ENCODE data around the gene KRTAP5-7. TPM values are rescaled to one million over a fixed set of nuclear protein-coding genes. Genes with fewer than 3 reads are reported as not detected.

KRTAP5-7 gene
- total RNA-seq, 1 experiment from 2014 or later: not detected

DNA sequence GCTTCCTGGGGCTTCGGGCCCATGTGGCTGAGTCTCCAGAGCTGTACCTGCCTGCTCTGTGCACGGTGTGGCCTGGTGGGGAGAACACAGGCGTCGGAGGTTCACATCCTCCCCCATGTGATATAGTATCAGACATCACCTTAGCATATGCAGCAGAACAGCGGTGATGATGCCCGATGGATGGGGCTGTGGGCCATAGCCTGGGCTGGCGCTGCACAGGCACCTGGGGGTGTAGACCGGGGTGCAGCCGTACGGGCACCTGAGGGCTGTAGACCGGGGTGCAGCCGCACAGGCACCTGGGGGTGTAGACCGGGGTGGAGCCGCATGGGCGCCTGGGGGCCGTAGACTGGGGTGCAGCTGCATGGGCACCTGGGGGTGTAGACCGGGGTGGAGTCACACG lies 44.9 kb upstream of the KRTAP5-7 start:
- no peaks in the 10 kb centered on the region for H3K9me2 ChIP-seq (ENCODE audit: insufficient read depth)
- ATAC-seq (no peak), DNase-seq (ENCODE audit: low read depth, low spot score) (no peak)
- H3K79me2 ChIP-seq (ENCODE audit: insufficient read depth, low read length): no peaks in the 10 kb centered on the region
- TF ChIP-seq JUND (IDR thresholded peaks at IDR 0.05): no peak
- TF ChIP-seq SRF (IDR thresholded peaks at IDR 0.05; ENCODE audit: low read depth): no peak
- TF ChIP-seq ZNF274 (IDR thresholded peaks at IDR 0.05; ENCODE audit: low read depth, low read length): no peak
- TF ChIP-seq YY1 (IDR thresholded peaks at IDR 0.05; ENCODE audit: extremely low read depth, insufficient replicate concordance, low read depth, low read length): no peak
- no peak for TF ChIP-seq EGR1 (IDR thresholded peaks at IDR 0.05; ENCODE audit: low read depth)
- no peak for TF ChIP-seq CEBPB (IDR thresholded peaks at IDR 0.05; ENCODE audit: low read depth)
- no peak for TF ChIP-seq SP1 (IDR thresholded peaks at IDR 0.05; ENCODE audit: low read depth)
- TF ChIP-seq ELF1 (IDR thresholded peaks at IDR 0.05; ENCODE audit: borderline replicate concordance, low read depth): no peak
- no peak for TF ChIP-seq EZH2 (IDR thresholded peaks at IDR 0.05)
- no peak for TF ChIP-seq TCF7L2 (IDR thresholded peaks at IDR 0.05; ENCODE audit: borderline replicate concordance, extremely low read depth, insufficient read depth, insufficient read length)
- no peak for TF ChIP-seq CBX3 (IDR thresholded peaks at IDR 0.05; ENCODE audit: low read depth)
- no peak for TF ChIP-seq POLR2AphosphoS5 (IDR thresholded peaks at IDR 0.05; ENCODE audit: low read depth, low read length)
- H3K27ac ChIP-seq (ENCODE audit: low read depth, low read length): no peak overlapping the region
- no peak overlapping the region for H2AFZ ChIP-seq (ENCODE audit: low read depth, low read length, poor library complexity, severe bottlenecking)
- BruUV-seq (replicated peaks): no TSS peak
- no peaks in the 10 kb centered on the region for H4K20me1 ChIP-seq (ENCODE audit: insufficient read depth)
- peaks cover 12% of the 10 kb centered on the region in 2 experiments; a peak in 2 of 4 replicates for H3K36me3 ChIP-seq (ENCODE audit: control insufficient read depth in 1 of 2, insufficient read depth in 2 of 2, low read length in 2 of 2)
- no peaks in the 10 kb centered on the region for H3K27me3 ChIP-seq (ENCODE audit: insufficient read depth, low read length)
- intact Hi-C loops (cut with micrococcal nuclease): no loop called here
- no peaks in the 10 kb centered on the region for H3K9me3 ChIP-seq (ENCODE audit: control insufficient read depth in 1 of 2, insufficient read depth in 1 of 2, low read depth in 1 of 2, low read length in 2 of 2)
- H3K4me3 ChIP-seq (replicated peaks in 1 of 2; ENCODE audit: low read depth in 1 of 2, low read length in 2 of 2): no peak overlapping the region
- CTCF ChIA-PET: no interaction called here
- no peak overlapping the region for H3K4me2 ChIP-seq (ENCODE audit: low read length)
- RAD21 ChIA-PET (ENCODE audit: low non-redundant PET in 1 of 2, low total read pairs in 2 of 2, uncharacterized antibody in 2 of 2, unreplicated experiment in 2 of 2): no interaction called here
- POLR2A ChIA-PET: no interaction called here
- H3K4me1 ChIP-seq (ENCODE audit: control insufficient read depth in 1 of 2, insufficient read depth in 2 of 2, low read length in 2 of 2): no peaks in the 10 kb centered on the region
- no peak overlapping the region for H3K9ac ChIP-seq (ENCODE audit: low read length)

- ChIA-PET POLR2A (no interaction called here), RAD21 (ENCODE audit: low non-redundant PET in 1 of 2, low total read pairs in 2 of 2, uncharacterized antibody in 2 of 2, unreplicated experiment in 2 of 2) (no interaction called here), CTCF (no interaction called here)
- Histone ChIP-seq H3K4me1 (ENCODE audit: control insufficient read depth in 1 of 2, insufficient read depth in 2 of 2, low read length in 2 of 2) (peaks cover 0 to 1% of the 10 kb centered on the region in 2 experiments; a peak in 1 of 4 replicates), H3K36me3 (ENCODE audit: control insufficient read depth in 1 of 2, insufficient read depth in 2 of 2, low read length in 2 of 2) (peaks cover 12% of the 10 kb centered on the region in 2 experiments; a peak in 2 of 4 replicates), H3K9me2 (ENCODE audit: insufficient read depth) (no peaks in the 10 kb centered on the region), H4K20me1 (ENCODE audit: insufficient read depth) (no peaks in the 10 kb centered on the region), H3K27me3 (ENCODE audit: insufficient read depth, low read length) (no peaks in the 10 kb centered on the region), H3K9ac (ENCODE audit: low read length) (no peak overlapping the region), H3K79me2 (ENCODE audit: insufficient read depth, low read length) (no peaks in the 10 kb centered on the region), H3K9me3 (ENCODE audit: control insufficient read depth in 1 of 2, insufficient read depth in 1 of 2, low read depth in 1 of 2, low read length in 2 of 2) (no peaks in the 10 kb centered on the region), H3K27ac (ENCODE audit: low read depth, low read length) (no peak overlapping the region), H2AFZ (ENCODE audit: low read depth, low read length, poor library complexity, severe bottlenecking) (no peak overlapping the region), H3K4me2 (ENCODE audit: low read length) (no peak overlapping the region), H3K4me3 (replicated peaks in 1 of 2; ENCODE audit: low read depth in 1 of 2, low read length in 2 of 2) (no peak overlapping the region)
- intact Hi-C loops (cut with micrococcal nuclease): no loop called here
- BruUV-seq (replicated peaks): no TSS peak
- DNase-seq (ENCODE audit: low read depth, low spot score) (no peak), ATAC-seq (no peak)
- no peak for TF ChIP-seq SIN3A (IDR thresholded peaks at IDR 0.05; ENCODE audit: low read depth)
- no peak for TF ChIP-seq CEBPB (IDR thresholded peaks at IDR 0.05; ENCODE audit: low read depth)
- no peak for TF ChIP-seq CTCF (IDR thresholded peaks at IDR 0.05 in 2 of 3, conservative IDR thresholded peaks at IDR 0.05 in 1 of 3; ENCODE audit: borderline replicate concordance in 1 of 3, insufficient read depth in 1 of 3, low read depth in 2 of 3, low read length in 2 of 3)
- TF ChIP-seq ELF1 (IDR thresholded peaks at IDR 0.05; ENCODE audit: borderline replicate concordance, low read depth): no peak
- TF ChIP-seq, protein P1, sequence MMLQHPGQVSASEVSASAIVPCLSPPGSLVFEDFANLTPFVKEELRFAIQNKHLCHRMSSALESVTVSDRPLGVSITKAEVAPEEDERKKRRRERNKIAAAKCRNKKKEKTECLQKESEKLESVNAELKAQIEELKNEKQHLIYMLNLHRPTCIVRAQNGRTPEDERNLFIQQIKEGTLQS (IDR thresholded peaks at IDR 0.05): no peak
- TF ChIP-seq YY1 (IDR thresholded peaks at IDR 0.05; ENCODE audit: extremely low read depth, insufficient replicate concordance, low read depth, low read length): no peak
- no peak for TF ChIP-seq JUND (IDR thresholded peaks at IDR 0.05)
- TF ChIP-seq, protein P2, sequence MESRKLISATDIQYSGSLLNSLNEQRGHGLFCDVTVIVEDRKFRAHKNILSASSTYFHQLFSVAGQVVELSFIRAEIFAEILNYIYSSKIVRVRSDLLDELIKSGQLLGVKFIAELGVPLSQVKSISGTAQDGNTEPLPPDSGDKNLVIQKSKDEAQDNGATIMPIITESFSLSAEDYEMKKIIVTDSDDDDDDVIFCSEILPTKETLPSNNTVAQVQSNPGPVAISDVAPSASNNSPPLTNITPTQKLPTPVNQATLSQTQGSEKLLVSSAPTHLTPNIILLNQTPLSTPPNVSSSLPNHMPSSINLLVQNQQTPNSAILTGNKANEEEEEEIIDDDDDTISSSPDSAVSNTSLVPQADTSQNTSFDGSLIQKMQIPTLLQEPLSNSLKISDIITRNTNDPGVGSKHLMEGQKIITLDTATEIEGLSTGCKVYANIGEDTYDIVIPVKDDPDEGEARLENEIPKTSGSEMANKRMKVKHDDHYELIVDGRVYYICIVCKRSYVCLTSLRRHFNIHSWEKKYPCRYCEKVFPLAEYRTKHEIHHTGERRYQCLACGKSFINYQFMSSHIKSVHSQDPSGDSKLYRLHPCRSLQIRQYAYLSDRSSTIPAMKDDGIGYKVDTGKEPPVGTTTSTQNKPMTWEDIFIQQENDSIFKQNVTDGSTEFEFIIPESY (IDR thresholded peaks at IDR 0.05; ENCODE audit: extremely low read depth, insufficient replicate concordance, low read length): no peak
Observed at GRCh38 chr11:71482746-71483364, 44.2 kb upstream of the KRTAP5-7 start.
